ENCODE data around the gene OR2Y1.

DNA sequence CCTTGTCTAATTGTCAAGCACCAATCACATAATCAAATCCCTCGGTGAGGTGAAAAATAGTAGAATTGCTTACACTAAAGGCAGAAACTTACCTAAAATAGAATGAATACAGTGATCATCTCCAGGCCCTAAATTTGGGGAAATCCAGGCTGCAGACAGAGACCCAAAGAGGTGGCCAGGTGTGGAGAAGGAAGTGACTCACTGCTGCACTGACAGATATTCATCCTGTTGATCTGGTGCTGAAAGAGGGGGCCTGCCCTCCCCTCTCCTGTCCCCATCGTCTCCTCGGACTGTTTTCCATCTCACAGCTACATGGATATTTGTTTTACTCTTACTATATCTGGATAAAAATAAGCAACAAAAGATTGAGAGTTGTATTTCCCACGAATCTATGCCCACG lies 15.9 kb downstream of the OR2Y1 start:
- no peak for TF ChIP-seq POLR2A (IDR thresholded peaks at IDR 0.05)
- TF ChIP-seq, protein P1, sequence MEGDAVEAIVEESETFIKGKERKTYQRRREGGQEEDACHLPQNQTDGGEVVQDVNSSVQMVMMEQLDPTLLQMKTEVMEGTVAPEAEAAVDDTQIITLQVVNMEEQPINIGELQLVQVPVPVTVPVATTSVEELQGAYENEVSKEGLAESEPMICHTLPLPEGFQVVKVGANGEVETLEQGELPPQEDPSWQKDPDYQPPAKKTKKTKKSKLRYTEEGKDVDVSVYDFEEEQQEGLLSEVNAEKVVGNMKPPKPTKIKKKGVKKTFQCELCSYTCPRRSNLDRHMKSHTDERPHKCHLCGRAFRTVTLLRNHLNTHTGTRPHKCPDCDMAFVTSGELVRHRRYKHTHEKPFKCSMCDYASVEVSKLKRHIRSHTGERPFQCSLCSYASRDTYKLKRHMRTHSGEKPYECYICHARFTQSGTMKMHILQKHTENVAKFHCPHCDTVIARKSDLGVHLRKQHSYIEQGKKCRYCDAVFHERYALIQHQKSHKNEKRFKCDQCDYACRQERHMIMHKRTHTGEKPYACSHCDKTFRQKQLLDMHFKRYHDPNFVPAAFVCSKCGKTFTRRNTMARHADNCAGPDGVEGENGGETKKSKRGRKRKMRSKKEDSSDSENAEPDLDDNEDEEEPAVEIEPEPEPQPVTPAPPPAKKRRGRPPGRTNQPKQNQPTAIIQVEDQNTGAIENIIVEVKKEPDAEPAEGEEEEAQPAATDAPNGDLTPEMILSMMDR (IDR thresholded peaks at IDR 0.05 in 4 of 5, conservative IDR thresholded peaks at IDR 0.05 in 1 of 5) = no peak
